ENCODE results near the gene TNFRSF12A.

TNFRSF12A gene

DNA sequence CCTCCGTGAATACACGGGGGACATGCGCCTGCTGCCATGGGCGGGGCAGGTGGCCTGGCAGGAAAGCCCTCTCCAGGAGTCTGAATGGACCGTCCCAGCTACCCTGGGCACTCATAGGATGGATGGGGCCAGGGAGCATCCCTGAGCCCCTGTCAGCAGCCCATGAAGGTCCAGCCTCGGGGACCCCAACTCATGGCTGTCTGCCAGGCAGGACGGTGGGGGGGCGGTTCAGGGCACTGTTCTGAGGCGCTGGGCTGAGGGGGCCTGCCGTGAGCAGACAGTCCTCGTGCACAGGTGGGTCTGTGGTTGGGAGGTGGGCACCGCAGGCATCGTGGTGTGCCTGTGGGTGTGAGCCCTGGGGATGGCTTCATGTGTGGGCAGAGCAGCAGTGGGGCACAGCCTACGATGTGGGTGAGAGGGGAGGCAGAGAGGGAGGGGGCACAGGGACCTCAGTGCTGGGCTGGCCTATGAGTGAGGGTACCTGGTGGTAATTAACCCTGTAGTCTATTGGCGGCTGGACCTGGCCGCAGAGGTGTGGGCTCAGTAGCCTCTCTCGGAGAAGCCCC lies 33.5 kb upstream of the TNFRSF12A start:
- DNase-seq = no peak

DNA sequence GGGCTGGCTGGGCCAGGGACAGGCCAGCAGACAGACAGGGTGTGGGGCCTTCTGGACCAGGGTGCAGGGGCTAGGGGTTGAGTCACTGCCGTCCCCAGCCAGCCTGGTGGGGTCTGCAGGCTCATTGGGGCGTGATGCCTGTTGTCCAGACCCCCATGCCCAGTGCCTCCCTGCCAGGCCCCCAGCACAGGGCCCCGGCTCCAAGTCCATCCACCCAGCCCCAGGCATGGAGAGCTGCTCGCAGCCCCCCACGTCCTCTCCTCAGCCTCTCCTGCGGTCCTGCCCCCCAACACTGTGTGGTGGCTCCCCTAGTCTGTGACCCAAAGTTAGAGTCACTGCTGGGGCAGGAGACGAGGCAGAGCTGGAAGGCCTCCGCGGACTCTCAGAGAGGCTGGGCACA lies 32.9 kb upstream of the TNFRSF12A start:
- no peak for DNase-seq

DNA sequence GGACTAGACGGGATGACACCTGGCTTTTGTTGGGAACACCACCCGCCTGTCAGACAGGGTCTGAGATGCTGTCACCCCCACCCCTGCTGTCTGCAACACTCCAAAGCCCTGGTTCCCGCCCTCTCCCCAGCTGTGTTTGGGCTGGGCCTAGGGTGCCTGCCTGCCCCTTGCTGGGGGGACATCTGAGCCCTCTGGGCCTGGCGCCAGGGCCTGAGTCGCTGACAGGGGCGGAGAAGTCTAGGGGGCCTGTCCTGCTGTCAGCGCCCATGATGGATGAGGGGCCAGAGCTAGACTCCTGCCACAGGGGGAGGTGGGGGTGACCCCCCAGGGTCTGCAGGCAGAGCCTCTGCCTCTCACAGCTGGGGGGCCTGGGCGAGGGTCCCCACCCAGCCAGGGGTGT lies 32.3 kb upstream of the TNFRSF12A start:
- no peak for DNase-seq

DNA sequence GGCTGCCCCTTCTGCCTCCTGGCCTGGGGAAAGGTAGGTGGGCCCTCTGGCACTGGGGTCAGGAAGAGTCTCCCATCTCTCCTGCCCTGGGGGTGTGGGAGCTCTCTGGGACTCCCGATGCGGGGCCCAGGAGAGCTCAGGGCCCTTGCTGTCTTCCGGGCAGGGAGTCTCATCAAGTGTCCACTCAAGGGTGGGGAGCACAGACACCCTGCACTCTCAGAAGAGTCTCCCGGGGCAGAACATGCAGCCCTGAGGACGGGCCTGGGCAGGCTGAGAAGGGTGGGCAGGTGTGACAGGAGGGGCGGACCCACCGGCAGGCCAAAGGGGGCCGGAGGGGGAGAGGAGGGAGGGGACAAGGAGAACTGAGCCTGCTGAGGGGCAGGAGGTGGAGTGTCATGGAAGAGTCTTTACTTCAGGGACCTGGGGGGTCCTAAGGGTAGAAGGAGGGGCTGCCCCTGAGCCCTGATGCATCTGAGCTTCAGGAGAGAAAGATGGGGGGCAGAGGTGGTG lies 31.5 kb upstream of the TNFRSF12A start:
- DNase-seq = no peak

DNA sequence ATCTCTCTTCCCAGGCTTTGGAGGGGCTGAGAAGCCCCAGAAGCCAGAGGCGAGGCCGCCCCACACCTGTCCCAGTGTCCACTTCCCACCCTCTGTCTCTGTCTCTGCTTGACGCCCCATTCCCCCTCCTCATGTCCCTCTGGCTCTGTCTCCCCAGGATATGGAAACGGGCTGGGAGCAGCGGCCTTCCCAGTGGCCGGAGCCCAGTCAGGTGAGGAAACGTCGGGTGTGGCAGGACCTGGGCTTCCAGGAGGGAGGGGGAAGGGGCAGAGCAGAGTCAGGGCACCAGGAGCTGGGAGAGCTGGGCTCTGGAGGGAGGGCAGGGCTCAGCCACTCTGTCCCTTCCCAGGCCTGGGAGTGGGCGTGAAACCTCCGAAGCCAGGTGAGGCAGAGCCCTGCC lies 29.3 kb upstream of the TNFRSF12A start:
- no peak for DNase-seq

DNA sequence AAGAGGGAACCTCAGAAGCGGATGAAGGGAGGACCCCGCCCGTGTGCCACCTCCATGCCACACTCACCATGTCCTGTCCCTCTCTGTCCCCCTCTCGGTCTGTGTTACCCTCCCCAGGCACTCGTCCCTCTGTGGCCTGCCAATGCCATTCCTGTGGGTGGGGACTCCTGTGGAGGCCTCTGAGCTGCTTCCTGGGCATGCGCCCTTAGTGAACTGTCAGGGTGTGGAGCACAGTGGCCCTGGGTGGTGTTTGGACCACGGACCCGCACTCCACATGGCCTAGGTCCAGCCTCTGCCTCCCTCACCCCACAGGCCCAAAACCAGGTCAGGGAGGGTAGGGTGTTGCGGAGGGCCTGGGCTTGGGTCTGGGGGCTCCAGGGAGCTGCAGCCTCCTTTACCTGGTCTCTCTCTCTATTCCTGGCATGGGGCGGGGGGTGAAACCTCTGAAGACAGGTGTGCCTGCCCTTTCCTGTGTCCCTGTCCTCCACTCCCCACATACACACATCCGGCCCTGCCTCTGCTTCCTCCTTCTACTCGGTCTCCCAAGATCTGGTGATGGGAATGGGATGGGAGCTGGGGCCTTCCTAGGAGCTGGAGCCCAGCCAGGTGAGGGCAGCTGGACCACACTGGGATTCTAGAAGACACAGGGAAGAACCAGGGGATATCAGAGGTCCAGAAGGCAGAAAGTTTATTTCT lies 28.5 kb upstream of the TNFRSF12A start:
- no peak for DNase-seq

DNA sequence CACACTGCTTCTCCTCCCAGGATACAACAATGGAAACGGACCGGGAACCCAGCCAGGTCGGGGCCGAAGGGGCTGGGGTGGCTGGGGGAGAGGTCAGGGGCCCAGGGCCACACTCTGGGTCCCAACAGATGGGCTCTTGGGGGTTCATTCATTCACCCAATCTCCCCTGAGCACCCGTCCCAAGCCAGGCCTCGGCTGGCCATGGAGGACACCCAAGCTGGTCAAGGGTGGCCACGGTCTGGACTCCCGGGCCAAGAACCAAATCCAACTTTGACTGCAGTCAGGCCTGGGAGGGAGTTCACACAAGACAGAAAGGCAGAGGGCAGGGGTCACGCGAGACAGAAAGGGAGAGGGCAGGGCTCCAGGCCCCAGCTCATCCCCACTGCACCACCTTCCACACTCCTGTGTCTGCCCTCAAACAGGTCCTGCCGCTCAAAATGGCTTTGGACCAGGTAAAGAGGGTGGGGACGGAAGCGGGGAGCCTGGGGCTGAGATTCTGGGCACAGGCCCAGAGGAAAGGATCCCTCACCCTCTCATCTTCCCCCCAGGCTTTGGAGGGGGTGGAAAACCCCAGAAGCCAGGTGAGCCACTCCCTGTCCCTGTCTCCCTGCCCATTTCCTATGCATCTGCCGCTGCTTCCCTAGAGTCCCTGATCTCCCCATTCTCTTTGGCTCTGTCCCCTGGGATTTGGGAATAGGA lies 27.6 kb upstream of the TNFRSF12A start:
- no peak for DNase-seq

DNA sequence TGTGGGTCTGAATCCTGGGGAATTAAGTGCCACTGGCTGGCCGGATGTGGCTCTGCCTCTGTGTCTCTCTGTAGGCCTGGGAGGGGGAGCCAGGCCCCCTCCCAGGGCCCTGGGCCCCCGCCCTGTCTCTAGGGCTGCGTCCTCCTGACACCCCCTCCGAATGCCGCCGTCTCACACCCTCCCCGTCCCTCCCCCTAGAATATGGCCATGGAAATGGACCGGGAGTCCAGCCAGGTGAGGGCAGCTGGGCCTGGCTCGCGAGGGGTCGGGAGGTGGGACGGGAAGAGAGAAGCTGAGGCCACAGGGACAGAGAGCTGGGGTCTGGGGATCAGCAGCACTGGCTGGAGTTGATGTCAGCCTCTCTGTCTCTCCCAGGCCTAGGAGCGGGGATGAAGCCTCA lies 23.9 kb upstream of the TNFRSF12A start:
- no peak for DNase-seq

DNA sequence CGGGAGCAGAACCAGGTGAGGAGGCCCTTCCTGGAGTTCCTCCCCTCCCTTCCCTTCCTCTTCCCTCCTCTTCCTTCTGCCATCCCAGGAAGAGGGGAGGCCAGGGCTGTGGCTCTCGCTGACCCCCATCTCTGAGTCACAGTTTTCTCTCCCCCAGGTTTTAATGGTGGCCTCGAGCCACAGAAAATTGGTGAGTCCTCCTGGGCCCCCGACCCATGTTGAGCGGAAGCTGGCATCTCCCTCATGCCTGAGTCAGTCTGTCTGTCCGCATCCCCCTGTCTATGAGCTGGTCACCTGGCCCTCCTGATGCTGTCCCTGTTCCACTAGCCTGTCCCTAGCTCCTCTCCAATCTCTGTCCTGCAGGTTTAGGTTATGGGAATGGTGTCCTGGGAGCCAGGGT lies 20.2 kb upstream of the TNFRSF12A start:
- DNase-seq = no peak

DNA sequence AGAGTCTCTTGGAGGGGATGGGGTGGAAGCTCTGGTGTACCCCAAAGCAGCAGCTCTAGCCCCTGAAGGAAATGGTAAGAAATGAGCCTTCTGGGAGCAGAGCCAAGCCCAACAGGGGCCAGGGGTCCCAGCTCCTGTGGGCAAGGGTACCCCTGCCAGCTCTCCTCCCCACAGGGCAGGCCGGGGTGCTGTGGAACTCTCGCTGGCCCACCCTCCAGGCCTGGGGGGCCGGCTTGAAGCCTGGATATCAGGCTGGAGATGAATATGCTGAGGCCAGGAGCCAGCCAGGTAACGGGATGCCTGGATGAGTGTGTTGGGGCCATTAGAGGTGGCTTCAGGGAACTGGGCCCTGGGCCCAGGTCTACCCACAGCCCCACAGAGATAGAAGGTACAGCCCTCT lies 19.6 kb upstream of the TNFRSF12A start:
- no peak for DNase-seq

DNA sequence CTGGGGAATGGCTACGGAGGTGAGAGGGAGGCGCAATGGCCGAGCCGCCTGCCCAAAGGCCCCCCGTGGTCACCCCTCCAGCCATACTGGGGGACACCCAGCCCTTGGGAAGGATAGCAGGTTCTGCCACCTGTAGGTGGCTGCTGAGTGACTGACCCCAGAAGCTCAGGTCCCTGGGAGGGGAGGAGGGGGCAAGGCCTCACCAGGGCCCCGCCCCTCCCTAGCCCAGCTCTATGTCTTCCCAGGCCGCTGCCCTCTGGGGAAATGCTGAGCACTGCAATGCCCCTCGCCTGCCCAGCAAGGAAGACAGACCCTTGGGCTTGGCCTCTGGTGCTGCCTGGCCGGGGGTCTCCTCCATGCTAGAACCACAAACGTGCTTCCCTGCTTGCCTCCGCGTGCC lies 18.9 kb upstream of the TNFRSF12A start:
- DNase-seq = no peak

DNA sequence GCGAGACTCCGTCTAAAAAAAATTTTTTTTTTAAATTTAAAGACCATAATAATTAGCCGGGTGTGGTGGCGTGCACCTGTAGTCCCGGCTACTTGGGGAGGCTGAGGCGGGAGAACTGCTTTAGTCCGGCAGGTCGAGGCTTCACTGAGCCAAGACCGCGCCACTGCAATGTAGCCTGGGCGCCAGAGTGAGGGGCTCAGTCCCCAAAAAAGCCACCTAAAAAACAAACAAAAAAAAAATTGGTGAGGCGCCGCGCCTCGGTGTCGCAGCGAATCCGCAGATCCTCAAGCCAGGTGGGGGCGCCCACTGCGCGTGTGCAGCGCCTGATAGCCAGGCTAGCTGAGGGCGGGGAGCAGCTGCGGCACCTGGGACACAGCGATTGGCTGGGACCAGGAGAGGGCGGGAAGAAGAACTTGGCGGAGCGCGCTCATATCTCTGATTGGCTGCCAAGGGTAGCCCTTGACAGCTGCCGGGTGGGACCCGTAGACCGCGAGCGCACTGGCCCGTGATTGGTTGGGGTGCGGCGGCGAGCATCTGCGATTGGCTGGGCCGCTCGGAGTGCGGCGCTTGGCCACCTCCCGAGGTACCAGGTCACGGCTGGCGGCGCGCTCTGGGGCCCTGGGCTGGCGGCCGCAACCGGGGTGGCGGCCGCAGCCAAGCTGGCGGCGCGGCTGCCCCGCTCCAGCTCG lies 16.4 kb upstream of the TNFRSF12A start:
- DNase-seq = peak; percentile 91 to 92

DNA sequence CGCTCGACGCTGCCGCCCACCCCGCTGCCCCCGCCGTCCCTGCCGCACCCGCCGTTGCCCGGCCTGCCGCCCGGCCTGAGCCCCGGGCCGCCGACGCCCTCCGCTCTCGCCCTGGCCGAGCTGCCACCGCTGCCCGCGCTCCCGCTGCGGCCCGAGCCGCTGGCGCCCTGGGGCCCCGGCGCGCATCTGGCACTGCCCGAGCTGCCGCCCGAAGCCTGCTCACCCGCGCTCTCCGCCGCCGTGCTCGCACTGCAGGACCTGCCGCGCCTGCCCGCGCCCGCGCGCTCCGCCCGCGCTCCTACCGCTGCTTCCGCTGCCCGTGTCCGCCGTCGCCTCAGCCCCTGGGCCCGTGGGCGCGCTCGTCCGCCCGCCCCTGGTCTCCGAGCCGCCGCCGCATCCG lies 15.8 kb upstream of the TNFRSF12A start:
- no peak for DNase-seq

DNA sequence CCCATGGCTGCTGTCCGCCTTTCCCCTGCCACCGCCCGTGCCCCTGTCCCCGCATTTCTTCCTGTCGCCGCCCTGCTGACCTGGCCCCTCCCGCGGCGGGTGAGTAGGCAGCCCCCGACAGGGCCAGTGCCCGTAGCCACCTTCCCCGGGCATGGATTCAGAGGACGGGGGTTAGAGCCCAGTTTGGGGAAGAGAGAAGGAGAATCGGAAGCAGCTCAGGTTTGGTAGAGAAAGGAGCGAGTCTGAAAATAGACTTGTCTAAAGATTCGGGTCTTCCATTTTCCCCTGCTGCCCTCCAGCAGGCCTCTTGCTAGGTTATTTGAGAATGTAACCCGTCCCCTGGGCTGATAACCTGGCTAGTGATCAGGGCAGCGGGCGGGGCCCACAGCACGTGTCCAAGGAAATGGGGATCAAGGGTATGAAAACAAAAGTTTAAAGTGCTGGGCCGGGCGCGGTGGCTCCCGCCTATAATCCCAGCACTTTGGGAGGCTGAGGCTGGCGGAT lies 15.3 kb upstream of the TNFRSF12A start:
- no peak for DNase-seq

DNA sequence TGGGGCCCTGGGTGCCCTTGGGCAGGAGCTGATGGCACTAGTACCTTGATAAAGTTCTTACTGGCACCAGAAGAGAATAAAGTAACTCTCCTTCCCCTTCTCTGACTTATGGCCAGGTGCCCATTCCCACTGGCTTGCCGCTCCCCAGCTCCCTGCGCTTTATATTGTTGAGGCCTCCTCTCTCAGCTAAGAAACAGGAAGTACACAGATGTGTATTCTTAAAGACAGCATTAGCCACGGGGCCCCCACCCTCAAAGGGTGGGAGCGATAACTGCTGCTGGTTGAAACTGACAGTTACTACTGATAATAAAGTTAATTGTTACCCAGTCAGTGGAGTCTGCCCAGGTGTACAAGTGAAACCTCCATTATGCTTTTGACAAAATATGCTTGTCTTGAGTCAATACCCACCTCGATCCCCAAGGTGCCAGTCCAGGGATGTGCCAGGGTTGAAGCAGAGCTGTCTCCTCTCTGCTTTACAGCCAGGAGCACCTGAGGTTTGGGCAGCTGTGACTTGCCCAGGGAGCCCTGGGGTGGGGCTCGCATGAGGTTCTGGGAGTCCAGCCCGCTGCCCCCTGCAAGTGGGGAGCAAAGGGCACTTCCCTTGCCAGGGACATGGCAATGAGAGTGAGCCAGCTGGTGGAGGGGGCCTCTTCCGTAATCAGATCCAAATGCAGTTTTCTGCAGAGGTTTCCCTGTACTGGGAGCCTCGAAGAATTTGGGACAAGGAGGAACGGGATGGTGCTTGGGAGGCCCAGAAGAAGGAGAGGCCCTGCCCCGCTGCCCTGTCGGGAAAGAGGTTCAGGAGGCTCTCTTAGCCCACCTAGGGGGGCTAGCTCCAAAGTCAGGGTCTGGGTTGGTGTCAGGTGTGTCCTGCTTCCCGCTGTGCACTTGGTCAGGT lies 12.9 kb upstream of the TNFRSF12A start:
- no peak for DNase-seq

DNA sequence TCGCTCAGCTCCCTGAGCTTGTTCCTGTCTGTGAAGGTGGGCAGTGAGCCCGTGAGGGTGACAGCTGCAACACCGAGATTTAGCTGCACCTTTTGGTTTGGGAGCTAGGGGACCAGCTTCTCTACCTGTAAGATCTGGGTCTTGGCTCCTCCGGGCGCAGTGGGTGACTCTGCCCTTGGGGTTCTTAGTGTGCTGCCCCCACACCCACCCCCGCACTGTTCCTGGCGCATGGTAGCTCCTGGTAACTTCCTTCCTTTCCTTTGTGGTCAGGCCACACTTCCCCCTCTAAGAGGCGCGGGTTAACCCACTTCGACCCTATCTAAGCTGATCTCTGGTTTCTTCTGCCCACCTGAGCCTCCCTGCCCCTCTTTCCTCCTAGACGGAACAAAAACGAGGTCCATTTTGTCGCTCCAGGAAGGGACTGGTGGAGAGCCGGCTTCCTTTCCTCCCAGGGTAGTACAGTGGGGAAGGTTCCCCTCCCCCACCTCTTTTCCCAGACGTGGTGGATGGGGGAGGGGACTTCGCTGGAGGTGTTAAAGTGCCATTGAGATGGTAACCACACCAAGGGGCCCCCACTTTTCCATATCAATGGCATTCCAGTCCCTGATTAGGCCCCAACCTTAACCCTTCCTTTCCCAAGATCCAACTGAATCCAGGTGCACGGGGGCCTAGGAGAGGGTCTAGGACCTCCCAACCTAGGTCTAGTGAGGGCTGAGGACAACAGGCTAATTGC lies 12.0 kb upstream of the TNFRSF12A start:
- DNase-seq = no peak

DNA sequence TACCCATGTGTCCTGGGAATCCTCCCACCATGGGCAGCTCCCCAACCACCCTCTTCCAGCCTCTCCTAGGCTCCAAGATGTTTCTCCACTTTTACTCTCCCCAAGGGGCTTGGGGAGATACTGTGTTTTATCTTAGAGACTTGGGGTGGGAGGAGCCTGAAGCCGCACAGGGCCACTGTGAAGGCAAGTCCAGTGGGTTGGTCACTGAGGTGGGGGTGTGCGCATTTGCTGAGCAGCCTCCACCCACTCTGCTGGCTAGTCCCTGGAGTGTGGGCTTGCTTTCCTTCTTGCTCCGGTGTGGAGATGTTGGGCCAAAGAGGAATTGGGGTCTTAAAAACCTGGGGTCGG lies 11.5 kb upstream of the TNFRSF12A start:
- no peak for DNase-seq

DNA sequence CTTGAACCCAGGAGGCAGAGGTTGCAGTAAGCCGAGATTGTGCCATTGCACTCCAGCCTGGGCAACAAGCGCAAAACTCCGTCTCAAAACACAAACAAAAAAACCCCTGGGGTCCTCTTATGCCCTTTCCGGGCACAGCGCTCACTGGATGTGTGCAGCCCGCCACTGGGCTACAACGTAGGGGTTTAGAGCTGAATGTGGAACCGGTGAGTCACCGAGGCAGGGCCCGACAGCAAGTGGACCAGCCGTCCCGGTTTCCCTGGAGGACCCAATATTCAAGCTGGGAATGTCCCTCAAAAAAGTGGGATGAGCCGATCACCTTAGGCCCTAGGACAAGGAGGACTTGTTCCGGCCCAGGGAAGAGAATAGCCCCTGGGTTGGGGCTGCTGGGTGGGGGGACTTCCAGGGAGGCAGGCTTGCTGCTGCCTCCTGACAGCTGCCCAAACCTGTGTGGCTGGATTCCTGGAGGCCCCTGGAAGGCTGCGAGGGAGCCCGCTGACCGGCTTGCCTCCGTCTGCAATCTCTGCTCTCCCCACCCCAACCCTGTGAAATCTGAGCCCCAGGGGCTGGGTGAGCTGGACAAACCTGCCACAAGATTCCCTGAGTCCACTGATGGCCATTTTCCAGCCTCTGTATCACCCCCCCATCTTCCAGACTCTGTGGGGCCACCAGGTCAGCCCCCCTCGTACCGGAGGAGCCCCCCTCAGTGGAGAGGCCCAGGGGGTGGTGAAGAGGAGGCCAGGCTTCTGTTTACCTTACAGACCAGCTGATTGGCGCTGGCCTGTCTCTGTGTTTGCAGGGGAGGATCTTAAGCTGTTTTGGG lies 10.4 kb upstream of the TNFRSF12A start:
- DNase-seq = no peak

DNA sequence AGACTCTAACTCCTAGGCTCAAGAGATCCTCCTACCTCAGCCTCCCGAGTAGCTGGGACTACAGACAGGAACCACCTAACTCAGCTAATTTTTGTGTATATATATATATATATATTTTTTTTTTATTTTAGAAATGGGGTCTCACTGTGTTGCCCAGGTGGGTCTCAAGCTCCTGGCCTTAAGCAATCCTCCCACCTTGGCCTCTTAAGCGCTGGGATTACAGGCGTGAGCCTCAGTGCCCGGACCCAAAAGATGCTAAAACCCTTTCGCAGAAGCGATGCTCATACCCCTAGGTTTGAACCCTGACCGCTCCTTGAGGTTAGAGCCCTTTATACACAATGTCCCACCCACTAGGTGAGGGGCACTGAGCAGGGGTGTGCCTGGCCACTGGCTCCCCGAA lies 9.7 kb upstream of the TNFRSF12A start:
- DNase-seq = no peak

DNA sequence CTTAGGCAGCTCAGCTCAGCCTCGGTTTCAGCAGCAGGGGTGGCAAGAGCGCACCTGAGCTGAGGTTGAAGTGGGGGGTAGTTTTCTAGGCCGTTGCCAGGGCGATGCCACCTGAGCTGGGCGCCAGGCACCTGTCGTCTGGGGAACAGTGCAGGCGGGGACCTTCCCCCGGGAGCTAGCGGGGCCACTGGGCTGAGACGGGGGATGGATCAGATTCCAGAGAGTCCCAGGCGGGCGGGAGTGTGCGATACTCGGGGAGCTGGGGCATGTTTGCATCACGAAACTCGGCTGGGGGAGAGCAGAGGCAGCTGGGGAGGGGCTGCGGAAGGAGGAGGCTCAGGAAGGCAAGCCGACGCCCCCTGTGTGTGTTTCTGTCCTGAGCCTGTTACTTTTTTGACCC lies 7.9 kb upstream of the TNFRSF12A start:
- no peak for DNase-seq
